GM12865 (cell line): ENCODE results near the gene PEA15.
A peak's percentile ranks its signal among the peaks of the same experiment; 100 is the strongest.

Experiments used
- DNase-seq: peaks from one replicate; pipeline ENCODE4 v3.0.0; 2010; ENCODE audit warnings: low read depth
- H3K4me3 ChIP-seq: 2 replicates; pipeline ENCODE4 v1.5.1; 2011; ENCODE audit warnings: mild to moderate bottlenecking, low read depth, low read length, control low read depth
- TF ChIP-seq, protein P1 (sequence below): IDR thresholded peaks from 2 replicates; pipeline ENCODE4 v1.5.1; 2011; ENCODE audit warnings: low read length, control low read depth, low read depth, inconsistent platforms; ENCODE audit not compliant: insufficient read depth; ENCODE audit errors: missing control alignments

PEA15 gene

DNA sequence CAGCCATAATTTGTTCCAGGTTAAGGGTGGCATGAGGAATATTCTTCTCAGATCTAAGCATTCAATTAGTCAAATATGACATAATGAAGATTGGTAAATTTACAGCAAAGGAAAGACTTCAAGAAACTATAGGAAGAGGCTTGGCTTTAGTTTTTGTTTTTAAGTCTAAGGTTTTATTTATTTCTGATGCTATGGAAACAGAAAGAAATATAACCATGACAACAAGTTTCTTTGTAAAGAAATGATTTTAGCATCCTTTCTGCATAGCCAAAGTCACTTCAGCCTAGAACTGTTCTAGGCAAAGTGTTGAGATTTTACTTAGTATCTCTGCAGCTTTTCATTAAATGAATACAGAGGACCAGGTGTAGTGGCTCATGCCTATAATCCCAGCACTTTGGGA, 27.7 kb downstream of the PEA15 start:
- TF ChIP-seq, protein P1, sequence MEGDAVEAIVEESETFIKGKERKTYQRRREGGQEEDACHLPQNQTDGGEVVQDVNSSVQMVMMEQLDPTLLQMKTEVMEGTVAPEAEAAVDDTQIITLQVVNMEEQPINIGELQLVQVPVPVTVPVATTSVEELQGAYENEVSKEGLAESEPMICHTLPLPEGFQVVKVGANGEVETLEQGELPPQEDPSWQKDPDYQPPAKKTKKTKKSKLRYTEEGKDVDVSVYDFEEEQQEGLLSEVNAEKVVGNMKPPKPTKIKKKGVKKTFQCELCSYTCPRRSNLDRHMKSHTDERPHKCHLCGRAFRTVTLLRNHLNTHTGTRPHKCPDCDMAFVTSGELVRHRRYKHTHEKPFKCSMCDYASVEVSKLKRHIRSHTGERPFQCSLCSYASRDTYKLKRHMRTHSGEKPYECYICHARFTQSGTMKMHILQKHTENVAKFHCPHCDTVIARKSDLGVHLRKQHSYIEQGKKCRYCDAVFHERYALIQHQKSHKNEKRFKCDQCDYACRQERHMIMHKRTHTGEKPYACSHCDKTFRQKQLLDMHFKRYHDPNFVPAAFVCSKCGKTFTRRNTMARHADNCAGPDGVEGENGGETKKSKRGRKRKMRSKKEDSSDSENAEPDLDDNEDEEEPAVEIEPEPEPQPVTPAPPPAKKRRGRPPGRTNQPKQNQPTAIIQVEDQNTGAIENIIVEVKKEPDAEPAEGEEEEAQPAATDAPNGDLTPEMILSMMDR, result no peak
- no peak overlapping the region for H3K4me3 ChIP-seq
- DNase-seq, result no peak

DNA sequence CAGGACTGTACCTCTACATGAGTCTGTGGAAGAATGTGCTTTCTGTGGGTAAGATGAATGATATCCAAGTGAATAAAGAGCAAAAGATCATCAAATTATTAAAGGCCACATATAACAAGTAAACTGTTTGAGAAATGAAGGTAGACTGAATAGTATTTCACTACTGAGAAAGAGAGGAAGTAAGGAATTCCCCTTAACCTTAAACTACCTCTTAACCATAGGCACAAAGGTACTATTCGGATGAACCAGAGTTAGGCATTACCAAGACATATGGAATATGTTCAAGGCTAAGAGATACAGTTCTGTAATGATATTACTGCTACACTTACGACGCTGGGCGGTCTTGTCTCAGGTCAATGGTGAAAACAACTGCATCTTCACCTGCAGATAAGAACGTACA, 31.6 kb downstream of the PEA15 start:
- peak; percentile 14 for DNase-seq
- TF ChIP-seq, protein P1, result no peak
- no peak overlapping the region for H3K4me3 ChIP-seq

DNA sequence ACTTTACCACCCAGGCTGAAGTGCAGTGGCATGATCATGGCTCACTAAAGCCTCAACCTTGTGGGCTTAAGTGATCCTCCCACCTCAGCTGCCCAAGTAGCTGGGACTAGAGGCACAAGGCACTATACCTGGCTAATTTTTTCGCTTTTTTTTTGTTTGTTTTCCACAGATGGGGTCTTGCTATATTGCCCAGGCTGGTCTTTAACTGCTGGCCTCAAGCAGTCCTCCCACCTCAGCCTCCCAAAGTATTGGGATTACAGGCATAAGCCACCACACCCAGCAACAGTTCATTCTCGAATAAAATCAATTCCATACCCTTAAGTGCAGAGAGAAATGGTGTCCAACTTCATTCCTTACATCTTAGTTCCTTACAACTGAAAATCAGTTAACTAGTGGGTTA, 32.4 kb downstream of the PEA15 start:
- TF ChIP-seq, protein P1, result no peak
- DNase-seq, result no peak
- no peak overlapping the region for H3K4me3 ChIP-seq

DNA sequence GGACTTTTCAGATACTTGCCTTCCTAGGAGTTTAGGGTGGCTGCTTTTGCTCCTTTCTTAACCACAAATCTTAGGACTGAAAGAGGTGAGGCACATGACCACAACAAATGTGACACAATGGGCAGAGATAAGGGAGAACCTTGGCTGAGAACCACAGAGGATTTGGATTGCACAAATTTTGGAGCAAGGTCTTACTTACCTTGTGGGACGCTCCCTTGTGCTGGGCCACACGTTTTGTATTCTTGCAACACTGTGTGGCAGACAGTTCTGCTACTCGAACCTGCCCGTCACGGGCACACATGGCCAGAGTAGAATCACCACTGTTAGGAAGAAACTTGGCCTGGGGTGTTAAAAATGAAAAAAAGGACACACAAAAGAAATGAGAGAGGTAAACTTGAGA, 33.2 kb downstream of the PEA15 start:
- H3K4me3 ChIP-seq, result no peak overlapping the region
- TF ChIP-seq, protein P1, result no peak
- DNase-seq, result no peak

DNA sequence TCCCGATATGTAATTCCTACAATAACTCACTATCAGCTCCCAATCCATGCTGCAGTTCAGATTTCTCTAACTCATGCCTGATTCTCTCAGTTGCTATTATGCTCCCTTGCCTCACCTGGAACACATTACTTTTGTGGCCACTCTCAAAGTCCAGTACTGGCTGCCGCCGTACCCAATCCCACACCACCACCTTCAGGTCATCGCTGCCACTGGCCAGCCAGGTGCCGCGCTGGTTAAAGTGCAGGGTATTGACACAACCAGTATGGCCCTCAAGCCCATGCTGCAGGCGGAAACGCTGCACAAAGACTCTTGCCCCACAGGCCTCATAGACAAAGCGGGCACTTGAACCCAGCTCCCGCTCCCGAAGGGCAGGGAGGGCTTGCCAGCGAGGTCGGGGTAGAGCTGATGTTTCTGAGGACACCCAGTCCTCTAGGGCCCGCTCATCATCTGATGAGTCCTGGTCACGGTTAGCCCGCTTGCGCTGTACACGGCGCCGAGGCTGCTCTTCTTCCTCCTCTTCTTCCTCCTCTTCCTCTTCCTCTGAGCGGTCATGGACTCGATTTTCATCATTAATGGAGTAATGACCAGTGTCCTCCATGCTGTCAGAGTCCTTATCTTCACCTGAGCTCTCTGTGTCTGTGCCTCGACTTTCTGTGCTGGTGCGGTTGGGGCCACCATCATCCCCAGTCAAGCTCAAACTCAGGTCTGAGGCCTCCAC, 34.6 kb downstream of the PEA15 start:
- DNase-seq, result no peak

DNA sequence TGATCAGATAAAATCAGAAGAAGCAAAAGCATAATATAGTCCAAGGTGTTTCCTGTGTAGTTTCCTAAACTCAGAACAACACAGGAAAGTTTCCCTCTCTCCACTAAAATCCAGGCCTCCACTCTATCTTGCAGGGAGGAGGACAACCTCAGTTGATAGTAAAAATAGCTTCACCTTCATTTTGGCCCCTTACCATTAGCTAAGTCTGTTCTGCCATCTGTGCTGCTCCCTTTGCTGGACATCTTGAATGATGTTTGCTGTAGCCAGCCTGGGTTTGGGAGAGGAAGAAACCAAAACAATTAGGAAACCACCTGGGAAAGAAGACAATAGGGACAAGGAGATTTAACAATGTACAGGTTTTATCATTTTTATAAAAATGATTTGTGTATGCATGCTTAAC, 38.6 kb downstream of the PEA15 start:
- TF ChIP-seq, protein P1, result no peak
- no peak overlapping the region for H3K4me3 ChIP-seq
- DNase-seq, result no peak

More for the DNA sequence above, 34.6 kb downstream of the PEA15 start:
- no peak overlapping the region for H3K4me3 ChIP-seq
- TF ChIP-seq, protein P1, result no peak

- DNase-seq, result no peak
- TF ChIP-seq, protein P1, result no peak
- no peak overlapping the region for H3K4me3 ChIP-seq
These were observed 39.0 kb downstream of the PEA15 start for GRCh38 chr1:160244209-160244608.
